Renal cortex interstitium (tissue), 11 donors: ENCODE data around the gene FAM53A. TPM values are rescaled to one million over a fixed set of nuclear protein-coding genes. Genes with fewer than 3 reads are reported as not detected.

Source experiments
- DNase-seq, 11 donors: peaks; one replicate each; pipeline ENCODE4 v3.0.0-alpha.2; 2013; ENCODE audit warnings: low read depth in 9 of 11, low spot score in 4 of 11; ENCODE audit errors: extremely low read depth in 1 of 11
- polyA plus RNA-seq, 3 donors: library from polyadenylated mRNA; unstranded; fragments of 120-200 nt; gene quantifications; one replicate each; pipeline ENCODE4 v1.2.1, GENCODE V29; 2013; ENCODE audit not compliant: insufficient read length in 3 of 3

The FAM53A gene
- polyA plus RNA-seq, 3 donors, result 2.0 to 3.0 (median 2.8) TPM

DNA sequence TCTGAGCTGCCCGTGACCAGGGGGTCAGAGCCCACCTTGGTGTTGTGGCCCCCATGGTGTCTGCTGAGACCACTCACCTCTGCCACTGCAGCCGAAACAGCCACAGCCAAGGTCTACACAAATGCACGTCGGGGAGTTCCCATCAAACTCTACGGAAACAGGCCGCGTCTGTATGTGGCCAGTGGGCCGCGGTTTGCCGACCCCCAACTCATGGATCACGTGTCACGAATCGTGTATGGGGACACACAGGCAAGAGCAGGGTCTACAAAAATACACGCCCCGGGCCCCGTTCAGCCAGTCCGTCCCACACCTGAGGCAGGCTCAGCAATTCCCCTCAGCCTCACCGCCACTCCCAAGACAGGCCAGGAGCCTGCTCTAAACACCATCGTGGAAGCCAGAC is 53.8 kb downstream of the FAM53A start:
- no peak for DNase-seq

DNA sequence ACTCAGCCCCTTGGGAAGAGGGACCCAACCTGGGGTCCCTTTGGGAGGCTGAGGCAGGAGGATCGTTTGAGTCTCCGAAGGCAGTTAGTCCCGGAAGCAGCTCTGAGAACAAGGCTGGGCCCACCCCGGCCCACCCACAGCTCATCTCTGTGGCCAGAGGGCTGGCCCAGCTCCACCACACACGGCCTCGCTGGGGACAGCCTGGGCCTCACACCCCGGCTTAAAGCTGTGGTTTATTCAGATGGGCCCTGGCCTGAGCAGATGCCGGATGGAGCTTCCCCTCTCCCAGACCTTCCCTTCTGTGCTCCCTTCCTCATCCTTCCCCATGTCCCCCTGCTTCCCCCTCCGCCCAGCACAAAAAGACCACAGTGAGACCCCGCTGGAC is 54.4 kb downstream of the FAM53A start:
- DNase-seq, result no peak

DNA sequence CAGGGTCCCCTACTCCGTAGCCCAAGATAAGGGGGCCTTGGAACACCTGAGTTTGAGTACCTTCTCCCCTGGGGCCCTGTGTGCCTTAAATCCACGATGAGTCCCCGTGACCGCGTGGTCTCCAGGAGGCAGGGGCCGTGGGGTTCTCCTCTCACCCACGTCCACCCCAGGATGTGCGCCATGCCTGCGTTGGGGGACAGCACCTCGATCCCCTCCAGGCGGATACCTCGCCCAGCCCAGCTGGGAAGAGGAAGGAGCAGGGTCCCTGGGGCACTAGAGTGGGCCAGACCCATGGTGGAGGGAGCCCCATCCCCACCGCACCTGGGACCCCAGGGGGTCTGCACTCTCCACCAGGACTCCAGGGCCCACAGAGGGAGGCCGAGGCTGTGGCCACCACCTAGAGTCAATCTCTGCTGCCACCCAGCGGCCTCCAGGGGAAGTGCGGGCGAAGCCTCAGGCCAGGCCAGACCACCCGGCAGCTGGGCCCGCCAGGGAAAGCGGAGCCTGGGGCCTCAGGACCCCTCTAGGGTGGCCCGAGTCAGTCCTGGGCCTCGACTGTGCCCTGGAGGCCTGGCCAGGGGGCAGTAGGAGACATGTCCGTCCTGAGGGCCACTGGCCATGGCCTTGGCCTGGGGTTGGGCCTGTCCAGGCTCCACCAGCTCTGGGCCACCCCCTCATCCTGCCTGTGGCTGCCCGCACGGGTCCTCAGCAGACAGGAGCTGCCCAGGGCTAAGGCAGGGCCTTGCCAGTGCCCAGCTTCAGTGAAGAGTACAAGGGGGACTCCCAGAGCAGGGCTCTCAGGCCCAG is 55.0 kb downstream of the FAM53A start:
- DNase-seq, result peak in 2 of 11 donors; percentile 25 to 51

- no peak for DNase-seq
Observed at GRCh38 chr4:1627417-1628313, 56.4 kb downstream of the FAM53A start.

DNA sequence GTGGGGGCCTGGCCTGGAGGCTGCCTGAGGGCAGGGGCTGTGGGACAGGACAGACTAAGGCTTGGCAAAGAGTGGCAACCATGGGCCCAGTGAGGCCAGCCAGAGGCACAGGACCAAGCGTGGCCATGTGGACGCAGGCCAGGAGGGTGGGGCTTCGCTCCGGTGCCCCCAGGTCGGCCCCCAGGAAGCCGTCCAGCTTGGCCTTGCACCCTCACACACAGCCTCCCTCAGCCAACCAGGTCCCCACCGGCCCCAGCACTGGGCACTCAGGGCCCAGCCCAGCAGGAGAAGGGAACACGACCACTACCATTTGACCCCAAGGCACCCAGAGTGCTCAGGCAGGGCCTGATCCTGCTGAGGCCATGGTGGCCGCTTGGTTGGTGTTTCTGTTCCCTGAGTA is 57.2 kb downstream of the FAM53A start:
- DNase-seq, result no peak

DNA sequence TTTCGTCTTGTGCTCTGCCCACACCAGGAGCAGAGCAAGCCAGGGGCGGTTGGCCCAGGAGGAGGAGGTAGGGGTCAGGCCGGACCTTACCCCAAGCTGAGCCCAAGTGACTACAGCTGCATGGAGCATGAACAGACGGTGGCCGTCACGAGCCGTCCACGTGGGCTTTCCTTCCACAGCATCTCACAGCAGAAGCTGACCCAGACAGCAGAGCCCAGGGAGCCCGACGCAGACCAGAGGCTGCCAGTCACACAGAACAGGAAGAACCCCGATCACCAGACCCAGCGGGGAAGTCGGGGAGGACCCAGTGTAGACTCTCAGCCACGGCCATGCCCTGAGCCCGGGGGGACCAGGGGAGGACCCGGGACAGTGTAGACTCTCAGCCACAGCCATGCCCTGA is 58.0 kb downstream of the FAM53A start:
- DNase-seq, result no peak

DNA sequence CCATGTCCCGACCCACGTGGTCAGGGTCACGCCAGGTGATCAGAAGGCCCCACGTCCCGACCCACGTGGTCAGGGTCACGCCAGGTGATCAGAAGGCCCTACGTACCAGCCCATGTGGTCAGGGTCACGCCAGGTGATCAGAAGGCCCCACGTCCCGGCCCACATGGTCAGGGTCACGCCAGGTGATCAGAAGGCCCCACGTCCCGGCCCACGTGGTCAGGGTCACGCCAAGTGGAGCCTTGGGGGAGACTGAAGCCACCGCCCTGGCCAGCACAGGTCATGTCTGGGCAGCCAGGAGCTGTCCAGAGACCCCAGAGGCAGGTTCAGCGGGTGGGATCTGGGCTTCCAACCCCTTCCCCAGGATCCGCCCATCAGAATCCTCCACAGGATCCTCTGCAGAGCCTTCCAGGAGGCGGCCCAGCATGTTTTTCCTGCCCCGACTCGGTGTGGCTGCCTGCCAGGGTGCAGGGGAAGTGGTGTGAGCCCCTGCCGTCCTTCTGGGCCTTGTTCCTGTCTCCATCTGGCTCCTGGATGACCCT is 58.4 kb downstream of the FAM53A start:
- no peak for DNase-seq

- DNase-seq, result no peak
Observed at GRCh38 chr4:1624519-1624910, 59.6 kb downstream of the FAM53A start.

- no peak for DNase-seq
Observed at GRCh38 chr4:1623821-1624518, 60.1 kb downstream of the FAM53A start.

- DNase-seq, result peak in 3 of 11 donors; percentile 24 to 38 (median 33)
Observed at GRCh38 chr4:1623400-1623799, 60.7 kb downstream of the FAM53A start.

DNA sequence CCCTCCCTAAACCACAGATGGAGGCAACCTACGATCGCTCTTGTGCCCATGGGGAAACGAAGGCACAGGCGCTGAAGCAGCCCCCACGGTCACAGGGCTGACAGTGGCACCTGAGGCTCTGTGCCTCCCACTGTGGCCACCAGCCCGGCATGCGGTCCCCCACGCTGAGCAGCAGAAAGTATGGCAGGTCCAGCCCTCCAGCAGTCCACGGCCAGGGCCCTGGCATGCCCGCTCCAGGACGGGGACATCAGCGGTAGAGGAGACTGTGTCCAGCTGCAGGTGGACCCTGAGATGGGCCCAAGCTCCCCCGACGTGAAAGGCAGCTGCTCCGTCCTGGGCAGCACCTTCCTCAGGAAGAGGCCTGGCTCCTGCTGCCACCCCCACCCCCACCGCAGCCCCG is 61.2 kb downstream of the FAM53A start:
- DNase-seq, result no peak

- no peak for DNase-seq
Observed at GRCh38 chr4:1622238-1622637, 61.9 kb downstream of the FAM53A start.

DNA sequence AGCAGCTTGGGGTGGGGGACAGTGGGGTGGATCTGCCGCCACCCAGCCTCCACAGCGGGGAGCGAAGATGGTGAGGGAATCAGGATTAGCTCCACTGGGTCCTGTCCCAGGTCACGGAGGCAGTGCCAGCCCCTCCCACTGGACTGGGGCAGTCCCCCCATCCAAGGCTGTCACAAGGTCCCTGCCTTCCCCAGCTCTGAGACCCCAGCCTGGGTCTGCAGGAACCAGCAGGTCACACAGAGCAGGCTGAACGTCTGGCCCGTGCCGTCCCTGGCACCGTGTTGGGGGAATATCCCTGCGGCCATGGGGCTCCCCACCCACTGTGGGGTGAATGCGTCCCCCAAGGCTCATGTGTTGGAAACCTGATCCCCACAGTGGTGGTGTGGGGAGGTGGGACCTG is 62.6 kb downstream of the FAM53A start:
- DNase-seq, result no peak

- DNase-seq, result no peak
Observed at GRCh38 chr4:1619151-1619672, 64.9 kb downstream of the FAM53A start.

DNA sequence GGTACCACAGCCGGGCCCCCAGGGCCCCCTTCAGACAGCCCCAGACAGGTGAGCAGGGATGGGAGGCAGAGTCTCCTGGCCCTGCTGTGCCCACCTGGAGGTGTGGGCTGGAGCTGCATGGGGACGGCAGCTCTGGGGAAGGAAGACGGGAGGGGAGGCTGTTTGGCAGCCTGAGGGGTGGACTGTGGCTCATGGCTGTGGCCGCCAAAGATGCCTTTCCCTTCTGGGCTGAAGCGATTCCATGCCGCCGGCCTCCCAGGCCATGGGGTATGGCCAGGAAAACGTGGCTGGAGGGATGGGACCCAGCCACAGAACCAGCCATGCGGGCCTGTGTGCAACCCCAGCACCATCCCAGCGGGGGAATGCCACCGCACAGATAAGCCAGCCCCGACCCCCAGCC is 65.7 kb downstream of the FAM53A start:
- DNase-seq, result no peak

GRCh38 chr4:1616557-1616930 is 67.6 kb downstream of the FAM53A start:
- no peak for DNase-seq

GRCh38 chr4:1615786-1616556 is 68.1 kb downstream of the FAM53A start:
- DNase-seq, result no peak

- DNase-seq, result no peak
Observed at GRCh38 chr4:1614854-1615595, 69.1 kb downstream of the FAM53A start.
